GM19035 (cell line): ENCODE results near the gene MAN1C1.
A peak's percentile ranks its signal among the peaks of the same experiment; 100 is the strongest.

ENCODE experiments used
- ATAC-seq: cut with Tn5 transposase; IDR thresholded peaks from one replicate; pipeline ENCODE4 v1.9.1; 2021; ENCODE audit not compliant: unreplicated experiment

MAN1C1 gene

DNA sequence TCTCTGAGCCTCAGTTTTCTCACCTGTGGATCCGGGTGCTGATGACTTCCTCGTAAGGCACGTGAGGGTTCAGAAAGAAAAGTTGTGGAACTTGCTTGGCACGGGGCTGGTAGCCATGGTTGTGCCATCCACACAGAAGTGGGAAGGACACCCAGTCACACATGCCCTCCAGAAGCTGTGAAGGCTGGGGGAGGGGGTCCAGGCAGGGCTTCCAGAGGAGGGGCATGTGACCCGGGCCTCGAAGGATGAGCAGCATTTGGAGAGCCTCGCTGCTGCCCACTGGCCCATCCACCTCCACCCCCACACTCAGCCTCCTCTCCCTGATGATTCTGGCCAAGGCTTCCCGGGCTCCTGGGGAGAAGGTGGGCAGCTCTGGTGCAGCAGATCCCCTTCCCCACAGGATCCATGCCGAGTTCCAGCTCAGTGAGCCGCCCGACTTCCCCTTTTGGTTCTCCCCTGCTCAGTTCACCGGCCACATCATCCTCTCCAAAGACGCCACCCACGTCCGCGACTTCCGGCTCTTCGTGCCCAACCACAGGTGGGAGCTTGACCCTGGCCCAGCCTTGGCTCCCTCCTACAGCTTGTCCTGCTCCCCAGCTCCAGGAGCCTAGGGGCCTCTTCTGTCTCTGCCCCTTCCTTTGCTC is 192.8 kb downstream of the MAN1C1 start:
- no peak for ATAC-seq

DNA sequence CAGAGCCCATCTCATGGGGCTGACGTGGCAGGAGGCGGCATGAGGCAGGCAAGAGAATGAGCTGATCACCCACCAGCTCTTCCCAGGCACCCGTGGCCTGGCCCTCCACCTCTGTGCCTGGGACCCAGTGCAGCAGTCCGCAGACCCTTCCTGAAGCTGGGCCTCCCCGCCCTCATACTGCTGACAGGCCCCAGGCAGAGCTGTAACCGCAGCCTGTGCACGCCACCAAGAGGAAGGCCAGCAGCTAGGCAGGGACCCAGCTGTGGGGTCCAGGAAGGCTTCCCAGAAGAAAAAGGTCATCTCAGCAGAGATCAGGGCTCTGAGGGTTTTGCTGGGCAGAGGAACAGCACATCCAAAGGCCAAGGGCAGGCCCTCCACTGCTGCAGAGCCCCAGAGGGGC is 193.3 kb downstream of the MAN1C1 start:
- no peak for ATAC-seq

DNA sequence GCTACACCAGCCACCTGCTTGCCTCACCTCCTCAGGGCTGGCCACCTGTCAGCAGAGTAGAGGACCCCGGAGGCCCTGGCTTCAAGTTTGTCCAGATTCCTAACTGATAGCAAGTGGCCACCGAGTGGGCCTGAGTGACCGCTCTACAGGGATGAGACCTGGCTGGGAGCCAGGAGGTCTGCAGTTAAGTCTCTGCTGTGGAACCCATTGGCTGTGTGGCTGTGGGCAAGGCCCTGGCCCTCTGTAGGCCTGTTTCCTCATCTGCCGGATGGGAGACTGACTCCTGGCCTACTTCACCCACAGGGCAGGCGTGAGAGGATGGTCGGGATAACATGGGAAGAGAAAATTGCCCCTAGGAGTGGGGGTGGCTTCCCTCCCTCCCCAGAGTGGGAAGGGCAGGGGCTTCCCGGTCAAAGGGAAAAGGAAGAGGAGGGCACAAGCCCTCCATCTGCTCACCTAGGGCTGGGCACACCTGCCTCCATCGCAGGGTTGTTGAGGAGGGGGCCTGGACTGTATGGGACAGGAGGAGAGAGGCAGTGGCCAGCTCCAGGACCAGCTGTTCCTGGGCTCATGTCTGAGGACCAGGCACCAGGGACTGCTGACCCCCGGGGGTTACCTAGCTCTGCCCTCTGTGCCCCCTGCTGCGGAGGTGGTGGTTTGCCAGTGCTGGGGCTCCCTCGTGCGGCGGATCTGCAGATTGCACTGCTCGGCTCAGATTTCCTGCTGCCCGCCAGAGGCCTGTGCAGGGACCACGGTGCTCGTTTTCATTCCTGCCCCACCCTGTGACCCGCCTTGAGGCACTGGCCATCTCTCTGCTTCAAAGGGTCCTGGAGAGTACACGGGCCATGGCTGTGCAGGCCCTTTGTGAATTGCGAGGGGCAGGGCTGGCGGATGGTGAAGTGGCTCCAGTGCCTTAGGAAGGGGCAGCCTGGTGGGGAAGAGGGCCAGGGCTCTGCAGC is 194.0 kb downstream of the MAN1C1 start:
- no peak for ATAC-seq

DNA sequence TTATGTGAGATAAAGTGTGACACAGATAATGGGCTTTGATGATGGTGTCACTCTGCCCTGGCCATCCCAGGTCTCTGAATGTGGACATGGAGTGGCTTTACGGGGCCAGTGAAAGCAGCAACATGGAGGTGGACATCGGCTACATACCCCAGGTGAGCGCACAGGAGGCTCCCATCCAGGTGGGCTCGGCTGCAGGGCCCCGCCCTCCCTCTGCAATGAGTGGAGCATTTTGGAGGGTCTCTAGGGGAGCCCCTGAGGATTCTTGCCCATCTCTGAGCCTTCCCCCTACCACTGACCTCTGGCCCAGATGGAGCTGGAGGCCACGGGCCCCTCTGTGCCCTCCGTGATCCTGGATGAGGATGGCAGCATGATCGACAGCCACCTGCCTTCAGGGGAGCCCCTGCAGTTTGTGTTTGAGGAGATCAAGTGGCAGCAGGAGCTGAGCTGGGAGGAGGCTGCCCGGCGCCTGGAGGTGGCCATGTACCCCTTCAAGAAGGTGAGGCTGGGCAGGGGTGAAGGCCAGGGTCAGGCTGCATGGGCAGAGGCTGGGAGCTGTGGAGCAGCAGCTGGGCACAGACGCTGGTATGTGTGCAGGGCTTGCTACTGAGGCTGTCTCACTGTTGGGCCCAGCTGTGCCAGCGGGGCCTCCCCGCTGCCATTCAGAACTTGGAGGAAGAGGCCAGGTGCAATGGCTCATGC is 194.9 kb downstream of the MAN1C1 start:
- ATAC-seq: no peak

DNA sequence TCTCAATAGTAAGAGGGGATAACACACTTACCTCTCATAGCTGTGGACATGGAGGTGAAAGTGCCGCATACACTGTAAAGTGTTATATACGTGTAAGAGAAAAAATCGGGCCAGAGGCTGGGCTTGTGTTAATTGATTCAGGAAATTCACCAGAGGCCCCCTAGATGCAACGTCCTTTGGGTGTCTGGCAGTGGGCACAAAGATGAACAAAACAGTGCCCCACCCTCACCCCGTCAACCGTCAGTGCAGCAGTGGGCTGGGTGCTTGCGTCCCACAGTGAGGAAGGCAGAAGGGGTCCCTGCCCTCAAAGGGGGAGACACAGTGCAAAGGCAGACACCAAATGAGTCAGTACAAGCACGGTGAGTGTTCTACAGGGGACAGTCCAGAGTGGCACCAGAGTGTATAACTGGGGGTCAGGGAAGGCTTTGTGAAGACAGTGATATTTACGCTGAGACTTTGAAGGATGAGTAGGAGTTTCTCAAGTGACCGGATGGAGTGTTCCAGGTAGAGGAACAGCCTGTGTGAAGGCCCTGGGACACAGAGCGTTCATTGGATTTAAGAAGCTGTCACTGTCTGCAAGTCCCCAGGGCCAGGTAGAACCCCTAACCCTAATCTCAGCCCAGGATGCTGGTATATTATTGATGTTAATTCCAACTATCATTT is 196.6 kb downstream of the MAN1C1 start:
- no peak for ATAC-seq

DNA sequence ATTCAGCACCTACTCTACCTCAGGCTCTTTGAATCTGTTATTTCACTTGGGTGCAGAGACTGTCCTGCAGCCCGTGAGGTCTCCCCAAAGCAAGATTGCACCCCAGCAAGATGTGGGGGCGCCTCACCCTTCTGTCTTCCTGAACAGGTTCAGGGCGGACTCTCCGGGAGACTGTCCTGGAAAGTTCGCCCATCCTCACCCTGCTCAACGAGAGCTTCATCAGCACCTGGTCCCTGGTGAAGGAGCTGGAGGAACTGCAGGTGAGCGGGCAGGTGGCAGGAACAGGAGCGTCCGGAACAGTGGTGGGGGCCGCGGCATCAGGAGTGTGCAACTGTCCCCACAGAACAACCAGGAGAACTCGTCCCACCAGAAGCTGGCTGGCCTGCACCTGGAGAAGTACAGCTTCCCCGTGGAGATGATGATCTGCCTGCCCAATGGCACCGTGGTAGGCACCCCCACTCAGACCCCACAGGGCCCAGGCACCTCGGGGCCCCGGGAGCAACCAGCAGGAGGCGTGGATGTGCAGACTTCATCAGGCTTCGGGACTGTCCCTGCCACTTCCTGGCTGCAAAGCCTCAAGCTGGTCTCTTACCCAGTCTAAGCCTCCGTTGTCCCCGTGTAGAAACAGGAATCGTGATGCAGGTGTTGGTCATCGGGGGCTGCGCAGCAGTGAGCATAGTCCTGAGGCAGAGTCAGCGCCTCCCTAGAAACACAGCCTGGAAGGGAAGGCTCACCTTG is 197.3 kb downstream of the MAN1C1 start:
- no peak for ATAC-seq

DNA sequence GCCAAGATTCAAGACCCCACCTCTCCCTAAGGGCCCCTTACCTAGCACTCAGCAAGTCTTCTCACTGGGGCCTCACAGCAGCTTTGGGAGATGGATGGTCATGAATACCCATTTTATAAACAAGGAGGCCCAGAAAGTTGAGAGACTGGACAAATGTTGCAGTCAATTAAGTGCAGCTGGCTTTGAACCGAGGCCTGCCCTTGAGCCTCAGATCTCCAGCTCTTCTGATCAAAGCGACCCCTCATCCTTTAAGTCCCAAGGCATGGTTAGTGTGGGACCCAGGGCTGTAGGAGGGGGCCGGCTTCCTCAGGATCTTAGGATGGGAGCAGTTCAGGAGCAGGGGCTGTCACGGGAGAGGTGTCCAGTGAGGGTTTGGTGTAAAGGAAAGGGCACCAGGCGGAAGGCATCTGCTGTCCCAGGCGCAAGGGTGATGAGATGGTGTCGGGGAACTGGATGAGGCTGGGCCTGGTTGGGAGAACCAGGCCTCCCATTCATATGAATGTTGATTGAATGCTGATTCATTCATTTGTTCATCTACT is 198.0 kb downstream of the MAN1C1 start:
- ATAC-seq: no peak

DNA sequence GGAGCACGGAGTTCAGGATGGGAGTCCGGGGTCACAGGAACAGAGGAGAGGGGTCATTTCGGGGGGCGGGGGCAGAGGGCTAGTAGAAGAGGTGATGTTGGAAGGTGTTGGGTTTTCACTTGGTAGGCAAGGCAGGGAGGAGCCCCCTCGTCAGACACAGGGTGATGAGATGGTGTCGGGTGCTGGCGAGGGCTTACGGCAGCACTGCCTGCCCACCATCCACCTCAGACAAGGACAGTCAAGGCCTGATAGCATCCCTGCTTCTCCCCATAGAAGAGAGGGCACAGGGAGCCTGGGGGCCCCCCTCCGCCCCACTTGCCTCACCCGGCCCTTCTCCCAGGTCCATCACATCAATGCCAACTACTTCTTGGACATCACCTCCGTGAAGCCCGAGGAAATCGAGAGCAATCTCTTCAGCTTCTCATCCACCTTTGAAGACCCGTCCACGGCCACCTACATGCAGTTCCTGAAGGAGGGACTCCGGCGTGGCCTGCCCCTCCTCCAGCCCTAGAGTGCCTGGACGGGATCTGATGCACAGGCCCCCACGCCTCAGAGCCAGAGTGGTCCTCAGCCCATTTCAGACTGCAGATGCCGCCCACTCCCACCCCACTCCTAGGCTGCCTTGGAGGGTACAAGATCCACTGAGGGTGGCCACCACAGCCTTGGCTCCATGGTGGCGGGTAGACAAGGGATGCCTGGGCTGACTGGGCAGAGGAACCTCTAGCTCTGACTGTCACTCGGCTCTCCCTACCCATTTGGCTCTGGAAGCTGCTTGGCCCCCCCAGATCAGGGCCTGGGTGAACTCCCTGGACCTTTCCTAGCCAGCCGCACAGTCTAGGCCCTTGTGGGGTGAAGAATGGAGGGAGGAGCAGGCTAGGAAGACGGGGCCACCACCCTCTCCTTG is 198.9 kb downstream of the MAN1C1 start:
- no peak for ATAC-seq

DNA sequence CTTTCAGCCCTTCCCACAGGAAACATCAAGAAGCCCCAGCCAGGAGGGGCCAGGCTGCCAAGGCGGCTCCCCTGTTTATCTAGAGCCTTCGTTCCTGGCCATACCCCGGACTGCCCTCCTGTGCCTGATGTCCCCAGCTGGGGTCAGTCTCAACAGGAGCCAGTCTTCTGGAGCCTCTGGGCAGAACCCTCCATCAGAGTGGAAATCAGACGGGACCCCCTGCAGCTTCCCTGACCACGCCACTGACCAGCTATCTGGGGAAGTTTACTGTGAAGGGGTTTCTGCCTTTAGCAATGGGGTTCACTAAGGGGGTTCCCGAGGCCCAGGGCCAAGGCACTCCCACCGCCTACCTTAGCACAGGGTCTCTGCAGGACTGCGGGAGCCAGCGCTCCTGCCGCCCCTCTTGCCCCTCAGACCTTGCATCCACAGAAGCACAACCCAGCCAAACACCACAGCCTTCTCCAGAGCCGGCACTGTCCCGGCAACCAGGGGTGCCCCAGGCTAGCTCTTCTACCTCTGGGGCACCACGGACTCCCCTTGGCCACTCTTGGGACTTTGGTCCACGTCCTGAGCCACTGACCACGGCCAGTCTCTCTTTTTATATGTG is 199.6 kb downstream of the MAN1C1 start:
- no peak for ATAC-seq

DNA sequence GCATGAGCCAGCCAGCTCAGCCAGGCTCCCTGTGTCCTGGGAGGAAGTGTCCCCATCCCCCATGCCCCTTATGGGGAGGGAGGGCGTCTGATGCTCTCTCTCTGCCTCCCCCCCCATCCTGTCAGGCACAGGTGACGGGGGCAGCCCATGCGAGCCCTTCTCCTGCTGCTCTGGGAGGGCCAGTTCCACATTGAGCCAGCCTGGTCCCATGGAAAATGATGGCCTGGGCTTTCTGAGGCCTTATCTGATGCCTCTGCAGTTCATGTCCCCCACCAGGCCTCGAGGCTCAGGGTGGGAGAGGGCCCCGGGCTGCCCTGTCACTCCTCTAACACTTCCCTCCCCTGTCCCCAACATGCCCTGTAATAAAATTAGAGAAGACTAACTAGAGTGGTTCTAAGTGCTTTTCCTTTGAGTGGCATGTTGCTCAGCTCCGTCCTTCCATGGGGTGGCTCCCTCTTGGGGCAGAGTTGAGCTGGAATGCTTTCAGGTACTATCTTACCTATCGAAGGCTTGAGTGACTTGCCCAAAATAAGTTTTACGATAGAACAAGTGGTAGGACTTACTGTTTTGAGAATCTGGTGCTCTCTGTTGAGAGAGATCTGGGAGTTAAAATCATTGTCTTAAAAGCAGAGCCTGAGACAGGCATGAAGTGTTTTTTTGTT is 201.4 kb downstream of the MAN1C1 start:
- ATAC-seq: no peak

DNA sequence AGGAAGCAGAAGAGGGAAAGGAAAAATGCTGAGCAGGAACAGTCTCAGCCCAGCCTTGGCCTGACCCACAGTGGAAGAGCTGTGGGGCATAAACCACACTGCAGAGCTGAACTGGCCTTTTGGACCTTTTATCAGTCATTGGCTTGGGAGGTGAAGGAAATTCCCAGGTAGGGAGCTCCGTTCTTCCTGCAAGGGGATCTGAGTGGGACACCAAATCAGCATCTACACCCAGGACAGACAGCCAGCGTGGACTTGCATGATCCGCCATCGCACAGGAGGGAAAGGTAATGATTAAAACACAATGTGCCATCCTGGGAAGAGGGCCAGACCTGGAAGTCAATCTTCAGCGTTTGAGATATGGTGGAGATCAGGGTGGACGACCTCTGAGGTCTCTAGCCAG is 202.0 kb downstream of the MAN1C1 start:
- ATAC-seq: no peak

DNA sequence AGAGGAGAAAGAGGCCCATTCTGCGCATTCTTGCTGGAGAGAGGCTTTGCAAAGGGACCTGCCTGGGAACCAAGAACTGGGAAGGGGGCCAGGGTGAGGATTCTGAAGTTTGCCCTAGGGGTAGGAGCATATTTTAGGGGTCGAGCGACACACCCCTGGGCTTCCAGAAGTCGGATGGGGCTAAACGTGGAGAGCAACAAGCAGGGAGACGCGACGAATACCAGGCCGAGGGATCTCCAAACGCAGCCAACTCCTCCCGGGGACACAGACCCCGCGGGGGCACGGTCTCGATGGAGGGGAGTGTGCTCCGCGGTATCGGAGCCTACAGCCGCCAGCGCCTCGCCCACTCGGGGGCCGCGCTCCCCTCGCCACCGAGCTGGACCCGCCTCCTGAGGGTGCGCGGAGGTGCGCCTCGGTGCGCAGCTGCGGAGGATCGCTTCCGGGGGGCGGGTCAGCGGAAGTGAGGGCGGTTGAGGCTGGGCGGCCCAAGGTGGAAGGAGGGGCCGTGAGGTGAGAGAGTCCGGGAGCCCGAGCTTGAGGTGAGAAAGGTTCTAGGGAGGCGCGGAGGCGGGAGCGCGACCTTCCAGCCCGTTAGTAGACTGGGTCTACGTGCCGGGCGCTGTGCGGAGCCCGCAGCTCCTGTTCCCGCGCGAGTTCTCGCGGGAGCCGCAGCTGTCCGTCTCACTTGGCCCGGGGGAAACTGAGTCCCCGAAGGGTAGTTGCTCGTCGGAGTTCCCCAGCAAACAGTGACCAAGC is 203.1 kb downstream of the MAN1C1 start, which contains the start of gene MTFR1L:
Gene MTFR1L (plus strand): TSS at position 464 of the 756 bp plus-strand sequence. CDS start 3,151 bp downstream, outside the sequence.
- ATAC-seq: peak; percentile 88

DNA sequence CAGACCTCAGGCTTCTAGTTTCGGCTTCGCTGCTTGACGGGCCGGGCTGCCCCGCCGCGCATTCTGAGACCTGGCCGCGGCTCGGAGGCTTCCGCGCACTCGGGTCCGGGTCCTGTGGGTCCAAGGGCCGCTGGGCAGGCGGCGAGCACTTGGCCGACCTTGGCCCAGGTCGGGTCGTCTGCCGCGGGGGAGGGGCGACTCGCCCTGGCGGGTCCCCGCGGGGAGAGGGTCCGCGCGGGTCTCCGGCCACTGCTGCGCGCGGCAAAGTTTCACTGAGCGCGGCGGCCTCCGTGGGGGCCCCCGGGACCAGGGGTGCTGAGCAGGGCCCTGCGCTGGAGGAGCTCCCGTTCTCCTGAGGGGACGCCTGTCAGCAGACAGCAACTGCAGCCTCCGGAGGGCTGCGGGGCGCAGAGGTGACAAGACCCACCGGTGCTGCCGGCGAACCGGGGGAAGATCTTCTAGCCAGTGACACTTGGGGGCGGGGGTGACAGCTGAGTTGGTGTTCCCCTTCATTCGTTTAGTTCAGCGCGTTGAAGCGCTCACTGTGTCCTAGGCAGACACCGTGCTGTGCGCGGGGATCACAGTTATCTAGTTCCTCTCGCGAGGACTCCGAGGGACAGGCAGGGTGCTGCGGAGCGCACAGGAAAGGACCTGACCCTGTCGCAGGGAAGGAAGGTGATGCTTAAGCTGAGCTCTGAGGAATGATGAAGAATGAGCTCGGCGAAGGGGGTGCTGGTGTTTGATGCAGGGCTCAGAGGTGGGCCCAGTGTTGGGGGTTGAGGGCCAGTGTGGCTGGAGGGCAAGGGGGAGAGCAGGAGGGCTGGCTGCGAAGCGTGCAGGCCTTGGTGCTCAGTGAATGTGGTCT is 203.9 kb downstream of the MAN1C1 start:
- peak; percentile 44 for ATAC-seq

DNA sequence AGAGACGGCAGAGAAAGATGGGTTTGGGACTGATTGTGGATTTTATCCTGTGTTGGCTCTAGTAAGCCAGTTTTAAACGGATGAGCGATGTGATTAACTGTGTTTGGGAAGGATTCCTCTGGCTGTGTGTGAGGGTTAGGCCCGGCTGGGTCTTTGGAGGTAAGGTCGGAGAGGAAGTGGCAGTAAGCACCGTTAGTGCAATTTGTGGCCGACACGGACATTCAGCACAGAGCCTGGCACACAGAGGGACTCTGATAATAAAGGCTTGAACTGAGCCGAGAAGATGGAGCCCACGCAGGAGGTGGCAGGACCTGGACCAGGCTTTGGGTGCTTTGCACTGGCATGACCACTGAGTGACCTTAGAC is 204.5 kb downstream of the MAN1C1 start:
- no peak for ATAC-seq

DNA sequence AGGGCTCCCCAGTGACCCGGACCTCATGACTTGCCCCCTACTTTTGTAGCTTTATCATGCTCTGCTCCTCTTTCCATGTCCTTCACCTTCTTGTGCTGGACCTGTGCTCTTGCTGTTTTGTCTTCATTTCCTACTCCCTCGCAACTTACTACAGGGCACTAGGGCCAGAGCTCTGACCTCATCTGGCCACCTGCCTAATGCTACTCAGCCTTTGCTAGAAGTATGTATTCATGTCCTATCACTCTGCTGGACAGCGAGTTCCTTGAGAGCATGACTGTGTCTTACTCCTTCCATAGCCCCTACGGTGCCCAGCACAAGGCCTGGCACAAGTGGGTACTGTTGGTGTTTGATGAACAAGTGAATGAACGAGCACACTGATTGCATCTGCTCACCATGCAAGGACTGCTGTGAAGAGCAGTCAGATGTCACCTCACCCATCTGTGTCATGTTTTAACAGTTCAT is 205.1 kb downstream of the MAN1C1 start:
- ATAC-seq: no peak

DNA sequence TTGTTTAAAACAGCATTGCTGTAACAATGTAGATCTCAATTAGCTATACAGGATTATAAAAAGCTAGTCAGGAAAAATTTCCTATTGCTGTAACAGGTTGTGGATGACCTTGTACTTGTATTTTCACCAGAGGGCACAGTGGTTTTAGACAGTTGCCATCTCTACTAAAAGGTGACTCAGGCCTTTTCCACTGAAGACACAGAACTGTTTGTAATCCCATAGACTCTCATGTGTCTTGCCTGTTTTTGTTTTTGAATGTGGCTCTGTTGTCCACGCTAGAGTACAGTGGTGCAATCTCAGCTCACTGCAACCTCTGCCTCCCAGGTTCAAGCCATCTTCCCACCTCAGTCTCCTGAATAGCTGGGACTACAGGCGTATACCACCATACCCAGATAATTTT is 209.0 kb downstream of the MAN1C1 start:
- no peak for ATAC-seq
